ENCODE data around the gene EPC1.

GRCh38 chr10:32308027-32308603 lies 38.8 kb downstream of the EPC1 start:
- TF ChIP-seq CTCF (optimal IDR thresholded peaks at IDR 0.05 in 1 of 3, IDR thresholded peaks at IDR 0.05 in 1 of 3, conservative IDR thresholded peaks at IDR 0.05 in 1 of 3; ENCODE audit: extremely low read depth in 1 of 3, insufficient read depth in 2 of 3, low read length in 3 of 3), result no peak
- TF ChIP-seq EZH2 (IDR thresholded peaks at IDR 0.05; ENCODE audit: low read length), result no peak
